HG03342 (cell line): ENCODE results near the gene UBTF.

Experiments
- ATAC-seq: cut with Tn5 transposase; IDR thresholded peaks from one replicate; pipeline ENCODE4 v1.9.1; 2021; ENCODE audit warnings: mild to moderate bottlenecking, moderate library complexity; ENCODE audit not compliant: unreplicated experiment

Gene UBTF

GRCh38 chr17:44219616-44220212, at the start of gene UBTF:
TSS of gene UBTF (minus strand) at chr17:44219675. CDS start at chr17:44218229, 1,446 bp downstream.
- peak; percentile 15 for ATAC-seq

GRCh38 chr17:44268709-44269534, 49.4 kb upstream of the UBTF start:
- no peak for ATAC-seq

- no peak for ATAC-seq
These were observed 48.5 kb upstream of the UBTF start, which contains the start of gene SLC4A1 for GRCh38 chr17:44267818-44268490. TSS of gene SLC4A1 (minus strand) at chr17:44268135. CDS start at chr17:44262866, 5,269 bp downstream.

GRCh38 chr17:44267165-44267455, 47.6 kb upstream of the UBTF start:
- no peak for ATAC-seq

GRCh38 chr17:44266402-44267164, 47.1 kb upstream of the UBTF start:
- ATAC-seq: no peak

- ATAC-seq: no peak
These were observed 43.9 kb upstream of the UBTF start for GRCh38 chr17:44263345-44263902.

GRCh38 chr17:44262654-44263225, 43.3 kb upstream of the UBTF start:
- no peak for ATAC-seq

- no peak for ATAC-seq
These were observed 40.8 kb upstream of the UBTF start for GRCh38 chr17:44260296-44260695.

GRCh38 chr17:44258811-44259351, 39.4 kb upstream of the UBTF start:
- ATAC-seq: no peak

- ATAC-seq: no peak
These were observed 38.6 kb upstream of the UBTF start for GRCh38 chr17:44257815-44258760.

- no peak for ATAC-seq
These were observed 37.2 kb upstream of the UBTF start for GRCh38 chr17:44256671-44257070.

GRCh38 chr17:44255915-44256314, 36.4 kb upstream of the UBTF start:
- no peak for ATAC-seq

GRCh38 chr17:44254361-44255095, 35.1 kb upstream of the UBTF start:
- ATAC-seq: no peak

GRCh38 chr17:44253006-44253405, 33.5 kb upstream of the UBTF start:
- ATAC-seq: no peak

- ATAC-seq: no peak
These were observed 31.6 kb upstream of the UBTF start for GRCh38 chr17:44251062-44251461.

- no peak for ATAC-seq
These were observed 30.2 kb upstream of the UBTF start for GRCh38 chr17:44249501-44250246.

GRCh38 chr17:44247876-44248736, 28.6 kb upstream of the UBTF start:
- ATAC-seq: no peak
